ENCODE results near the gene ING5.
A peak's percentile ranks its signal among the peaks of the same experiment; 100 is the strongest.

ING5 gene

DNA sequence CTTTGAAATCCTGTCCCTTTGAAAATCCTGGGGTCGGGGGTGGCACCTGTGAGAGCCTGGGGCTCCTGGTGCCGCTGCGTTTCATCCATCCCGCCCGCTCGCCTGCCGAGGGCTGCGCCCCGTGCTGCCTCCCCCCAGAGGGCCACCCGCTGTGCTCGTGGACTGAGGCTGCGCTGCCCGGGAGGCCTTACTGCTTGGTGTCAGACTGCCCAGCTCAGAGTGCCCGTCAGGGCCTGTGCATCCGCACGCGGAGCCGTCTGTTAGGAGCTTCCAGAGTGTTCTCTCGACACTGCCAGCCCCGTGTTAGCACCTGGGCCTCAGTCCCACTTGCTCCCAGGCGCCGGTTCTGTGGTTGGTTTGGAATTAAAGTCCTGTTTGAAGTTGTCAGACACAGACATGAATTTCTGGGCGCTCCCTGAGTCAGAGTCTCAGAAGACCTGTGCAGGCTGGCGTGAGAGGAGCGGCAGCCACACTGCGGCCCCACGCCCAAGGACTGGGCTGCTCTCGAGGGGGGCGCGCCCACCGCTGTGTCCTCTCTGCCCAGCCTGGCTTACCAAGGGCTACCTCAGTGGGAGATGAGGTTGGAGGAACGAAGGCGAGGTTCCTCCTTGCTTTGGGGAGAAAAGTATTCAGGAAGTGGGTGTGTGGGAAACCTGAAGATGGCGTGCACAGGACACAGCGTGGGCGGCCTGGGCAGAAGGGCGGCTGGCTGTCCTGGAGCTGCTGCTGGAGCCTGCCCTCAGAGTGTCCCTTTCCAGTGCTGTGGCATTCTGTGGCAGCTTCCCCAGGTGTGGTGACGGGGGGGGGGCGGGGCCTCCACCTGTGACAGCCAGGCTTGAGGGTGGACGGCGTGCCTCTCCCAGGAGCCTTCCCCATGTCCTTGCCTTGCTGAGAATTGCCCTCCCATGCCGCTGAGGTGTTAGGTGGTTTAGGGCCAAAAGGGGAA lies 29.3 kb upstream of the ING5 start:
- no peak for DNase-seq (ENCODE audit: low spot score)

DNA sequence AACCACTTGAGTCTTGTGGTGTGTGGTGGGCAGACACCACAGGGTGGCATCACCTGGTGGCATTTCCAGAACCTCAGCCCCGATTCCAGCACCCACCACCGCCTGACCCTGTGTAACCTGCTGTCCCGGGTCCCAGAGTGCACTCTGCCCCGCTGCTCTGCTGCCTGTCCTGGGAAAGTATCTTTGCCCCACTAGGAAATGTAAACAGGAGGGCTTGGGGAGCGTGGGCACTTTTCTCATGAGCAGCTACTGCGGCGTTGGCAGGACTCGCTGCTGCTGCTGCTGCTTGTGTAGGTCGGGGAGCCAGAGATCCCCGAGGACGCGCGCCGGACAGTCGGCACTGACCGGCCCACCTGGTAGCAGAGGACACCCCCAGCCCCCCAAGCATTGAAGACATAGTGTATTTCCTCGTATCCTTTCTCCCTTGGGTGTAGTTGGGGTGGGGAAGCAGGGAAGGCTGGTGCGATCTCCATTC lies 28.6 kb upstream of the ING5 start:
- DNase-seq (ENCODE audit: low spot score): no peak

DNA sequence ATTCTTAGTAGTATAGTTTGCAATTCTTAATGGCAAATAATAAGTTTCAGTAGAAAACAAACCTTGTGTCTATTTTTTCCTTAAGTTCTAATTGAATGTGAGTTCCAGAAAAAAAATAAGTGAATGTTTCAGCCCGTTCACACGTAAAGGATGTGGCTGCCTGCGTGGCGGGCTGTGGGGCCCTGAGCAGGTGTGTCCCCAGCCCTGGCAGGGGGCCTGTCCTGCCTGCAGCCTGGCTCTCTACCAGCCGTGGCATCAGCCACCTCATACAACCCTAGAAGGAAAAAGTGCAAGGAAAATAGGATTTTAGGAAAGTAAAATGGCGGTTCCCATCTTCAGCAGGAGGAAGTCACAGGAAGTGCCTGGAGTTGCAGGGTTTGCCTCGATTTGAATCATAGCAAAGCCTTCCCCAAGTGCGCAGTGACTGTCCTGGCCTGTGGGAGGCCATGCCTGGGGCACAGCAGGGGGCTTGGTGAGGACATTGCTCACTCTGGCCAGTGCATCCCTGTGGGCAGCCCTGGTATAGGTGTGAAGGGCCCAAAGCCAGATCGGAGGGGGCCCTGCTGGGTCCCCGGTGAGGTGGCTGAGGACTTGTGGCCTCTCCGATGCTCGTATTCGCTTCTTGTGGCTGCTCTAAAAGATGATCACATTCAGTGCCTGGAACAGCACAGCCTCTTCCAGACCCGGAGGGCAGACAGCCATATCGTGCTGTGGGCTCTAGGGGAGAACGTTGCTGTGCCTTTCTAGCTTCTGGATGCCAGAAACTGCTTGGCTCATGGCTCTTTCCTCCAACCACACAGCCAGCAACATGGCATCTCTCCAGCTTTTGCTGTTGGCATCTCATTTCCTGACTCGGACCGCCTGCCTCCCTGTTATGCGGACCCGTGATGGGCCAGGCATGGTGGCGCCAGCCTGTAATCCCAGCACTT lies 27.8 kb upstream of the ING5 start:
- DNase-seq (ENCODE audit: low spot score): peak; percentile 44

DNA sequence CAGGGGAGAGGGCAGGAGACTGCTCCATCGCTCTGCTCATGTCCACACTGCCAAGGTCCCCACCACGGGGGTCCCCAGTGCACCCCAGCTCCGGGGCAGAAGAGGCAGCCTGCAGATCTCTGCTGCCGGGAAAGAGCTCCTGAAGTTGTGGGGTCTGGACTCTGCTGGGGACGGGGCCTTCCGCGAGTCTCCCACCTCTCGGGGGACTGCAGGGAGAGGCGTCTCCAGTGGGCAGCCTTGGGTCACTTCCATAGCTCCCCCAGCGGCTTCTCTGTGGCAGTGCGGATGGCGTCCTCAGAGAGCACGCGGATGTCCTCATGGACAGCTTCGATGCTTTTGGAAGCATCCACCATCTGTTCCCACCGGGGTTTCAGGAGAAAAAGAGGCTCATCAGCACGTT lies 26.0 kb upstream of the ING5 start:
- DNase-seq (ENCODE audit: low spot score): no peak

DNA sequence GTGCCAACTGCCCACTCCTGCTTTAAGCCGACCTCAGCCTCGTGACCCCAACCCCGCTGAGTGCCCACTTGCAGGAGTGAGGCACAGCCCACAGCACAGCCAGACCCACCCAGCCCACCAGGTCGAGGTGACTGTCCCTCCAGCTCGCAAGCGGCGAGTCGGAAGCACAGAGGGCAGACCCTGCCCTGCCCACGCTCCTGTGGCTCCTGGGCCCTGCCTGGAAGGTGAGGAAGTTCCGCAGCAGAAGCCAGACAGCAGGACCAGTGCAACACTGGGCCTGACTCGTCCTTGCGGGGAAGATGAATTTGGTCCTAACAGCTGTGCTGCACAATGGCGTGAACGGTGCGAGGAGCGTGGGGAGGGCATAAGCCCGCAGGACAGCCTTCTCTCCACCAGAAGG lies 25.2 kb upstream of the ING5 start:
- DNase-seq (ENCODE audit: low spot score): no peak

DNA sequence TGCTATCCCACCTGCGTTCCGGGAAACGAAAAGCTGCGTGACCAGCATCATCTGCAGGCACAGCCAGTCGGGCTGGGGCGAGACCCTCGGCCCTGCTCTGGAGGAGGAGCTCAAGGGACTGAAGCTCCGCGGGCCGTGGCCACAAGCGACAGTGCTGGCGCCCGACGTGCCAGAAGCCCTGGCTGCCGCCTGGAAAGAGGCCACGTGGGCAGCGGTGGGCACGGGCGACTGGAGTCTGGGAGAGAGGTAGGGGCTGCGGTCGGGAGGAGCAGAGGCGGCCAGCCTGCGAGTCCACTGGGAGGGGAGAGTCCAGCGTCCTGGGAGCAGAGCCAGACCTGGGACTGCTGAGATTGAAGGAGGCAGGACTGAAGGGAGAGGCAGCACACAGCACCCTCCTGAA lies 24.4 kb upstream of the ING5 start:
- no peak for DNase-seq (ENCODE audit: low spot score)

DNA sequence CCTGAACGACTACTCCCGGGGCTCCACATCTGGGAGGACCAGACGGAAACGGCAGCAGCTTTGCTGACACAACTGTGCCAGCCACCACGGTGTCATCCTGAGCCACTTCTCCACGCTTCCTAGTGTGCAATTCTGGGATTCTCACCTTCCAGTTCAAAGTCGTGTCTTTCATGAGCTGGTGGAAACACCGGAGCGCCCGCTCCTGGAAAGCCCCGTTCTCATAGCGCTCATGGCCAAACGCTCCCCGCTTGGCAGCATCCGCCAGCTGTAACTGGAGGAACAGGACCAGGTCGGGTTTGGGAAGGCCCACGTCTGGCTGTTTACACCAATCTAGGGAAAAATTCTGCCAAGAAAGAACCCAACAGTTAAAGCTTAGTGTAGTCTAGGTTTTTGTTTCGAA lies 23.5 kb upstream of the ING5 start:
- DNase-seq (ENCODE audit: low spot score): no peak

DNA sequence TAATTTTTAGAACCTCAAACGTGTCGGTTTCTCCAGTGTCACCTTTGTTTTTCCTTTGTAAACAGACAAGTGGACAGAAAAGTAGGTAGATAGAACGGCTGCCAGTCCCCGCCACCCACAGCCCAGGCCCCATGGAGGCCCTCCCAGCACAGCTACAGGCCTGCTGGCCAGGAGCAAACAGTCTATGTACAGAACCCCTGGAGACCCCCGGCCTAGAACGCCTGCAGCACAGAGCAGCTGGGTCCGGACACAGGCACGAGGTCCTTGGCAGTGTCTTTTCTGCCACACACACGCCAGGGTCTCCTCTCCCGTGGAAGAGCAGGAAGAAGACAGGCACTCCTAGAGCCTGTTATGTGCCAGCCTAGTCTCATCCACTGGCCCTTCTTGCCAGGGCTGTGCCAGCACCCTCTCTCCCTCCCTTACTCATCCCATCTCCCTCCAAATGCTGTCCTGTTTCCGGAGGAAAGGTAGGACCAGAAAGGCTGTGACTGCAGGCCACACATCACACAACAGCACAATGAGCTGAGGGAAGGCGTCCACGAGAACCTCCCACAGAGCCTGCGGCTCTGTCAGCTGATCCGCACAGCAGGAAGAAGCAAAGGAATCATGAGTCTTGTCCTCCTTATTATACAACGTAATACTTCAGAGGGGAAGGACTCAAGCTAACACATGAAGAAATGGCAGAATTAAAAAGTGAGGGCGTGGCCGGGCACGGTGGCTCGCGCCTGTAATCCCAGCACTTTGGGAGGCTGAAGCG lies 22.9 kb upstream of the ING5 start:
- no peak for DNase-seq (ENCODE audit: low spot score)

DNA sequence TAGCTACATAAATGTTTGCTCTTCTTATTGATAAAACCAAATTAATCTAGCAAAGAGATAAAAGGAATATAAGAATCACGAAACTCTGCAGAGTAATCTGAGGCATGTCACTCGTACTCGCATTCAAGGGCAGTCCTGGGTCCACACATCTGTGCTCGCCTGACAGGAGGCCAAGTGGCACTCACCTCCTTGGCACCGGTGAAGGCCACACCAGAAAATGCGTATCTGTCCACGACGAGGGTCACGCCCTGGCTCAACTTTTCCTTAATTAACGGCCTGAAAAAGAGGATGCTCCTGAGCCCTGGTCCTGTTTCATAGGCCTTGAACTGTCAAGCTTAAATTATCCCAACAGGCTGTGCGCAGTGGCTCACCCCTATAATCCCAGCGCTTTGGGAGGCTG lies 21.8 kb upstream of the ING5 start:
- DNase-seq (ENCODE audit: low spot score): no peak

DNA sequence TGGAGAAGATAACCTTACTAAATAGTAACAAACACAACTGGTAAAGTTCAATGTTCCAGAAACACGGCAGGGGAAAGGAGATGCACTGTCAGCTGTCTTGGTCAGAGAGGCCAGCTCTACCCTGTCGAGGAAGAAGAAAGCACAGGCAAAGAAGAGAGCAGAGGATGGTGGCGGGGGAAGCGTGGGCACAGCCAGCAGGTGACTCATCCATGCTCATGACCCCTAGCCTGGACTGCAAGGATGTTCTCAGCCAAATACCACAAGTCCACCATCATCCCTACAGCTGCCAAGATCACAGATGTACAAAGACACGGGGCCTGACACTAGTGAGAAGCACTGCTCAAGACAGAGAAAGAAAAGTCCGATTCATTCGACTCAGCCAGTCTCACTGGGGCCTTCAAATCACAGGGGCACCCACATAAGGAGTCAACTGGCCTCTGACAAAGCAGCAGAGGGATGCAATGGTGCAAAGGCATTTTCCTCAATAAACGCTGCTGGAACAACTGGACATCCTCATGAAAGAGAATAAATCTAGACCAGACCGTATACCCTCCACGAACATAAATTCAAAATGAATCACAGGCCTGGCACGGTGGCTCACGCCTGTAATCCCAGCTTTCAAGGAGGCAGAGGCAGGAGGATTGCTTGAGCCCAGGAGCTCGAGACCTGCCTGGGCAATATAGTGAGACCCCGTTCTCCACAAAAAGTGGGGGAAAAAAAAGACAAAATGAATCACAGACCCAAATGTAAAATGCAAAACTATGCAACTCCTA lies 20.8 kb upstream of the ING5 start:
- DNase-seq (ENCODE audit: low spot score): peak; percentile 98

DNA sequence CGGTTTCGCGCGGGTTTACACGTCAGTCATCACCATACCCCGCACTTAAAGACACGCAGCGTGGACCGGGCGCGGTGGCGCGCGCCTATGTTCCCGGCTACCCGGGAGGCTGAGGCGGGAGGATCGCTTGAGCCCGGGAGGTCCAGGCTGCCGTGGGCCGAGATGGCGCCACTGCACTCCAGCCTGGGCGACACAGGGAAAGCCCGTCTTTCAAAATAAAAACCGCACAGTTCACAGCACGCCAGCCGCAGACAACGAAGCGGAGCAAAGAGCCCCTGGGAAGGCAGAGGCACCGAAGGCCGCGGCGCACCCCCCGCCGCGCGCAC lies 15.6 kb upstream of the ING5 start:
- DNase-seq (ENCODE audit: low spot score): no peak

DNA sequence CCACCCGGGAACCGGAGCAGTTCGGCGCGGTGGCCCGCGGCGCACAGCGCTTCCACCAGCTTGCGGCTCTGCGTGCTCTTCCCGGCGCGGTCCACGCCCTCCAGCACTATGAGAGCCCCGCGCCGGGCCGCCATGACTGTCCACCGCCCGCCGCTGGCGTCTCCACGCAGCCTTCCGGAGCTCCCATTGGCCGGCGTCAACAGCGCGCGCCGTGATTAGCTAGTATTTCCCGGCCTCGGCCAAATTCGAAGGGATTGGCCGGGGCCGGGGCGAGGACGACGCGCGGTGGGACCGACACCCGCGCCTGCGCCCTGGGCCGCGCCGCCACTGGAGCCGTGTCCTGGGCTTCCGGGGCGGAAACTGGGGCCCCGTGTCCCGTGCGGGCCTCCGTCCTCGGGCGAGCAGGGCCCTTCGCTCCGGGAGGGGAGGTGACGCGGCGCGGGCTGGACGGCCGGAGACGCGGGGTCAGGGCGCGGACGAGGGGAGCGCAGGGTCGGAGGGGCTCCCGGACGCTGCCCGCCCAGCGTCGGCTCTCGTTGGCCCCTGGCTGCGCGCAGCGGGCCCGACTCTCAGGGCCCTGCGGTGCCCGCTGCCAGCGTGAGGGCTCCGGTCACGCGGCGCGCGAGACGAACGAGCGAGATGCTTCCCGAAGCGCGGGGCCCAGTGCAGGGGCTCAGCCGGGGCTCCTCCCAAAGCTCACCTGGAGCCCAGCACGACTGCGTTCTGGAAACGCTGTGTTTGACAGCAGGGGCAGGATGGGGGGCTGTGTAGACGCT lies 15.0 kb upstream of the ING5 start, which contains the start of gene DTYMK:
Gene DTYMK, minus strand, starts transcription at position 166 of the 776 bp plus-strand sequence. Its CDS starts 32 bp downstream, at position 134.
- DNase-seq (ENCODE audit: low spot score): peak; percentile 99

DNA sequence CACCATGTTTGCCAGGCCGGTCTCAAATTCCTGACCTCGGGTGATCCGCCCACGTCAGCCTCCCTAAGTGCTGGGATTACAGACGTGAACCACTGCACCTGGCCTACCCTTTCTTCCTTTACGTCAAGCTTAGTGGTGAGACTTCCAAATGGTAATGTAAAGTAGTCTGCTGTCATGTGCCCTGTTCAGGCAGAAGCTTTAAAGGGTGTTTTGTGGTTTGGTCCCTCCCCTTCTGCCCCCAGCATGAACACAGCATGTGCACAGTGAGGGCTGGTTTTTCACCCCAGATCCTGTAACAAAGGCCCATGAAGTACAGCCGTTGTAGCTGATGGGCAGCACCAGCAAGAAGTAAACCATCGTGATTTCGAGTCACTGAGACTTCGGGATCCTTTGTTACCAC lies 12.5 kb upstream of the ING5 start:
- no peak for DNase-seq (ENCODE audit: low spot score)

DNA sequence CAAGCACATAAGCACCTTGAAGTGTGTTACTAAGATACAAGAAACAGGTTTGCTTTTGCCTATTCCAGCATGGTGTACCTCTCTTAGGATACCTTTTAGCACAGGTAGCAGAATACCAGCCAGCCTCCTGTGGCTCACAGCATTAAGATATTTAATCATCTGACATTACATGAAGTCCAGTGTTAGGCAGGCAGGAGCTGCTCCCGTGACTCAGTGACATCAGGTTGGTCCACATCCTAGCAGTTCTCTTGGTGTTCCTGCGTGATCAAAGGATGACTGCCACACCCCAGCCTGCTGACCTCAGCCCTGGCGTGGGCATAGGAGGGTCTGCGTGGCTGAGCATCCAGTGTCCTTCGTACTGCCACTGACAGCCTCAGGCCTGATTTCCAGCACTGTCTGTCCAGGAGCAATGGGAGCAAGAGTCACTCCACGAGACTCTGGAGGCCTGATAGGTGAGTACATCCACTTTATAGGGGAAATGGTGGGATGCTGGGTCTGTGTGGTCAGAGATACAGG lies 11.6 kb upstream of the ING5 start:
- DNase-seq (ENCODE audit: low spot score): no peak

DNA sequence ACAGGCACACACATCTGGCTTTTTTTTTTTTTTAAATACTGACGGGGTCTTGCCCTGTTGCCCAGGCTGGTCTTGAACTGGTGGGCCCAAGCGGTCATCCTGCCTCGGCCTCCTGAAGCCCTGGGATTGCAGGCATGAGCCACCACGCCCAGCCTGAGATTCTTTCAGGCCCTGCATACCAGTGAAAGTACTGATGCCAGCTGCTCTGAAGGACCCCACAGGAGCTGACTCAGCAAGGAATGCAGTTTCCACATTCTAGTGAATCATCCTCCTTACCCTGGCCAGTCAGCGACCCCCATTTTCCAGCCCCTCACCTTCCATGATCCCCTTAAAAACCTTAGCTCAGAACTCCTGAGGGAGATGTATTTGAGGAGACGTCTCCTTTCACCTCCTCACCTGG lies 9.4 kb upstream of the ING5 start:
- DNase-seq (ENCODE audit: low spot score): peak; percentile 57

DNA sequence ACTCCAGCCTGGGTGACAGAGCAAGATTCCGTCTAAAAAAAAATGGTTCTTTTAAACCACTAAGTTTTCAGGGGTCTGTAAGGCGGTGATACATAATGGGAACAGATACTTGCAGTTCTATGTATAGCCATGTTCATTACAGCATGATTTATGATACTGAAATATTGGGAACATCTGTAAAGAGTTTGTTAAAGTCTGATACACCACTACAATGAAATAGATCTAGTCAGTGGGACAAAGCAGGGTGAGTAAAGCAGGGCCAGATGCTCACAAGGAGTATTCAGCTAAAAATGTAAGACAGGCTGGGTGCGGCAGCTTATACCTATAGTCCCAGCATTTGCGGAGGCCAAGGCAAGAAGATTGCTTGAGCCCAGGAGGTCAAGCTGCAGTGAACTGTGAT lies 6.2 kb upstream of the ING5 start:
- DNase-seq (ENCODE audit: low spot score): no peak

DNA sequence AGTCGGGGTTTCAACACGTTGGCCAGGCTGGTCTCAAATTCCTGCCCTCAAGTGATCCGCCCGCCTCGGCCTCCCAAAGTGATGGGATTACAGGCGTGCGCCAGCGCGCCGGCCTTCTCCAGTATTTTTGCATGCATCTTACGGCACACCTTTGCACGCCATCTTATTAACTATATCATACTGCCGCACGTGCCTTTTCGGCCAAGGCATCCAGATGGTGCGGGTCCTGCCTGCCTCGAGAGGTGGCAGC lies 765 bp upstream of the ING5 start:
- DNase-seq (ENCODE audit: low spot score): no peak

DNA sequence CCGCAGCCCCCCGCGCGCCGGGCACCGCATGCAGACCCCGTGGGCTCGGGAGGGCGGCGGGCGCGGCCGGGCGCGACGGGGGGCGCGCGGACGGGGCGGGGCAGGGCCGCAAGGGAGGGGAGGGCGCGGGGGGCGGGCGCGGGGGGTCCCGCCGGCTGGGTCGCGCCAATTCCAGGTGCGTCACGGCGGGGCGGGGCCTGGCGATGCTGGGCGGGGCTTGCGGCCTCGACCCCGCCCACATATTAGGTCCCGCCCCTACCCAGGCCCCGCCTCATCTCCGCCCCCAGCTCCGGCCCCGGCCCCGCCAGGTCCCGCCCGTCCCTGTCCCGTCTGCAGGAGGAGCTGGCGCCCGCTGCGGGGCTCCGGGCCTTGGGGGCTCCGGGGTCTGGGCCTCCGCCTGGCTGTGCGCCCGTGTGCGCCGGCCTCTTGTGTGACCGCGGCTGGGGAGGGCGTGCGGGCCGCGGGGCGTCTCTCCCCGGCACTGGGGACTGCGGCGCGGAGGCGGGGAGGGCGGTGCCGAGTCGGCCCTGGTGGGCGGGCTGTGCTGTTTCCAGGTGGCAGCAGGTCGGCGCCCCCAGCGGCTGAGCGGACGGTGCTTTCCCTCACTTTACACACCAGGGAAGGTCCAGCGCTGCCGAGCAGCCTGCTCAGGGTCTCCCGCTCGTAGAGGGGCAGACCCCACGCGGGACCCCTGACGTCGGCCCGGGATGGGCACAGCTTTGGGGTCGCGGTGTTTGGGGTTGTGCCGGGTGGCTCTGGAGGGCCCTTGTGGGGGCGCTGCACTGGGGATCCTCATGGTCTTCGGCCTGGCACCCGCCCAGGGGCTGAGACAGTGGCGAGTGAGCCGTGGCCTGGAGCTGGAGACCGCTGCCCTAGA lies 554 bp downstream of the ING5 start:
- DNase-seq (ENCODE audit: low spot score): peak; percentile 94

DNA sequence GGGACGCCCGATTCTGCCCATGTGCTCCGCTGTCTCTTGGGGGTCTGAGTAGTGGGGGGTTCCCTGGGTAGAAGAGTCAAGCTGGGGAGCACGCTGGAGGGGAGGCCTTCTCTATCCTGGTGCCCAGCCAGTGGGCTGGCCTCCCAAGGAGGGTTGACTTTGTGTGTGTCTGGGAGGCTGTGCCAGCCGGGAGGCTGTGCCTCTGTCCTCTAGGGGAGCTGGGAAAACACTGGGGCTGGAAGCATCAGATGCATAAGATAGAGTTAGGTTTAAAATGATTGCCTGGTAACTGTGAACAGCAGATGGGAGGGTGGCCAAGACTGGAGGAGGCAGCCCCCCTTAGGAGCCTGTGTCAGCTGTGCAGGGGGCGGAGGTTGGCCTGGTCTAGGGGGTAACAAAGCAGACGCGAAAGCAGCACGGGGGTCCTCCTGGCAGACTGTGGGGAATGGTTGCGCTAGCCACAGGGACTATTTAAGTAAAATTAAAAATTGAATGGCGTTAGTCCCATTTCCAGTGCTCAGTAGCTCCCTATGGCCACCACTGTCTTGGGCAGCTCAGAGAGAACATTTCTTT lies 1.3 kb downstream of the ING5 start:
- peak; percentile 43 for DNase-seq (ENCODE audit: low spot score)
